ENCODE data around the gene VIL1.

DNA sequence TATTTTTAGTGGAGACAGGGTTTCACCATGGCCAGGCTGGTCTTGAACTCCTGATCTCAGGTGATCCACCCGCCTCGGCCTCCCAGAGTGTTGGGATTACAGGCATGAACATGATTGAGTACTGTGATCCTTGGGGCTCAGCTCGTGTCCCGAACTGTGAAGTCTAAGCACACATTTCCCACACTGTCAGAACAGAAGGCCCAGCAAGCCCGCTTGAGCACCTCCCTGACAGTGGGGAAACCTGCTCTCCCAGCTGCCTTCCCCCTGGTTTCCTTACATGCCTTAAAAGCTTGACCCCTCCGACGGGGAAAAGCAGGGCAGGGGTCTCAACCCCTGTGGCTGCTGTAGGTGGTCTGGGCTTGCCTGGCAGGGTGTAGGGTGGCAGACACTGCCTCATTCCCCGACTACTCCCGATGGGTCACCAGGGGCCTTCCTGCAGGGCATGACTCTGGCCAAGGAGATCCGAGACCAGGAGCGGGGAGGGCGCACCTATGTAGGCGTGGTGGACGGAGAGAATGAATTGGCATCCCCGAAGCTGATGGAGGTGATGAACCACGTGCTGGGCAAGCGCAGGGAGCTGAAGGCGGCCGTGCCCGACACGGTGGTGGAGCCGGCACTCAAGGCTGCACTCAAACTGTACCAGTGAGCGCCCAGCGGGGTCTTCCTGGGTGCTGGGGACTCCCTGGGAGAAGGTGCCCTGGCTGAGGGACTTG lies 10.1 kb downstream of the VIL1 start:
- TF ChIP-seq, protein P1, sequence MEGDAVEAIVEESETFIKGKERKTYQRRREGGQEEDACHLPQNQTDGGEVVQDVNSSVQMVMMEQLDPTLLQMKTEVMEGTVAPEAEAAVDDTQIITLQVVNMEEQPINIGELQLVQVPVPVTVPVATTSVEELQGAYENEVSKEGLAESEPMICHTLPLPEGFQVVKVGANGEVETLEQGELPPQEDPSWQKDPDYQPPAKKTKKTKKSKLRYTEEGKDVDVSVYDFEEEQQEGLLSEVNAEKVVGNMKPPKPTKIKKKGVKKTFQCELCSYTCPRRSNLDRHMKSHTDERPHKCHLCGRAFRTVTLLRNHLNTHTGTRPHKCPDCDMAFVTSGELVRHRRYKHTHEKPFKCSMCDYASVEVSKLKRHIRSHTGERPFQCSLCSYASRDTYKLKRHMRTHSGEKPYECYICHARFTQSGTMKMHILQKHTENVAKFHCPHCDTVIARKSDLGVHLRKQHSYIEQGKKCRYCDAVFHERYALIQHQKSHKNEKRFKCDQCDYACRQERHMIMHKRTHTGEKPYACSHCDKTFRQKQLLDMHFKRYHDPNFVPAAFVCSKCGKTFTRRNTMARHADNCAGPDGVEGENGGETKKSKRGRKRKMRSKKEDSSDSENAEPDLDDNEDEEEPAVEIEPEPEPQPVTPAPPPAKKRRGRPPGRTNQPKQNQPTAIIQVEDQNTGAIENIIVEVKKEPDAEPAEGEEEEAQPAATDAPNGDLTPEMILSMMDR (IDR thresholded peaks at IDR 0.05) = no peak
- no peak for TF ChIP-seq POLR2A (IDR thresholded peaks at IDR 0.05)

Data from tibial nerve (tissue), 3 donors.